ENCODE measurements around the gene KCNJ6.

DNA sequence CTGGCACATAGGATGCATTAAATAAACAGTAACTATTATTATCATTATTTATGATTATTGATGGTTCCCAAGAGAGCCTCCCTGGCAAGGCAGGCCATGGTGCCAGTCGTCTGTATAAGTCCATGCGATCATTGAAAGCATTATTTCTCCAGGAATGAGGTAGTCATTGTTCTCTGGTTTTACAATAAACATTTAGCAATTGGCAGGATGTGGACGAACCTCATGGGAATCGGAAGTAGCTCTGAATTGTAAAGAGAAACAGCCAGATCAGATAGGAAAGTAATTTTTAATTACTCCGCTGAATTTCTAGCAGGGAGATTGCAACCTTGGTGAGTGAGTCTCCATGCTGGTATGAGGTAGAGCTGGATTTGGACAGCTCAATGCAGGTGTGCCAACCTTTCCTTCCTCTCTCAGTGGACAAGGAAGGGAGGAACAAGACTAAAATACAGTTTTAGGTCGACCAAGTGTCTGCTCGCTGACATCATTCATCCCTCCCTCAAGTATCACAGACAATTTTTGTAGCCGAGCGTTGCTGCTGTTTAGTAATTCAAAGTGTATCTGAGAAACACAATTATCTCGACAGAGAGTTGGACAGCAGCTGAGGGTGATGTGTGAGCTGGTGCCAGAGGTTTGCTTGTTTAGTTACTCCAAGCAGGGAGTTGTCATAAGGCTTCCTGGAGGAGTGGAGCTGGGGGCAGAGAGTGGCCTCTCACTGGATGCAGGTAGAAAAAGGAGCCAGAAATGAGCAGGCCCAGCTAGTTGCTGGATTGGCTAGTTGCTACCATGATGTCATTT lies 250.8 kb downstream of the KCNJ6 start:
- TF ChIP-seq CTCF (IDR thresholded peaks at IDR 0.05; ENCODE audit: insufficient read depth, low read depth, low read length) (no peak), EZH2 (IDR thresholded peaks at IDR 0.05; ENCODE audit: insufficient read depth, low read length) (no peak)

Data from astrocyte (in vitro differentiated cells and primary cell).